SHP77 treated with DMSO at 0.1 percent for 48 hours (cell line): ENCODE results near the gene UBE2D1.

ENCODE experiments used
- DNase-seq: peaks from one replicate; lab custom pipeline; 2025; lab: John Stamatoyannopoulos, UW

The UBE2D1 gene

DNA sequence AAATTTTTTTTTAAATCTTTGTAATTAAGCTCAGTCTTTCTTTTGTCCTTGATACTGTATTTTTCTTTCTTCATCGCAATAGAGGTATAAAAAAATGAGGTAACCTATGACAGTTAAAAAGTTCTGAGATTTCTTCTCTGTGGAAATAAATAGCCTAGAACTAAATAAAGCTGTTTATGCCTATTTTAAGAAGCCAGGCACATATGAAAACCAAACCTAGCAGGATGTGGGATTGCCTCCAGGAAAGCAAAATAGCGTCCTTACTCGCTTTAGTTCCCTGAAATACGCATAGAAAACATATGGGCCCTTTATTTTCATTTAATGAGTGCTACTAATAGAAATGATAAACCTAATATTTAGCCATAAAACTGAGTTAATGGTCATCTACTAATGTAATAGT is 6.6 kb downstream of the UBE2D1 start:
- no peak for DNase-seq

DNA sequence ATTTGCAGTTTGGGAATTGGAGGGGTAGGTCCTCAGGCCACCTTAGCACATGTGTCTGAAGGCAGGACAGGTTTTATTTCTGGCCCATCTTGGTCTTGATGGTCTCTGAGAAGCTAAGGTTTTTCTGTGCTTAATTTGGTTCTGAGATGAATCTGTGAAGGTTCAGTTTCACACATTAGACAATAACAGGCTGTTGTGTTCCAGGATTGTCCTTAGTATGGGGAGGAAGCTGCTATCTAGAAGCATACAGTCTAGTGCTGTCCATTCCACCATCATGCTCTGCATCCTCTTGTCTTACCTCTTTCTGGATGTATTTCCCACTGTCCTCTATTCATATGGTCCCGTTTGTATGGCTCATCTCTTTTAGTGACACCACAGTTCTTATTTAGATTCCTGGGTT is 7.1 kb downstream of the UBE2D1 start:
- no peak for DNase-seq

DNA sequence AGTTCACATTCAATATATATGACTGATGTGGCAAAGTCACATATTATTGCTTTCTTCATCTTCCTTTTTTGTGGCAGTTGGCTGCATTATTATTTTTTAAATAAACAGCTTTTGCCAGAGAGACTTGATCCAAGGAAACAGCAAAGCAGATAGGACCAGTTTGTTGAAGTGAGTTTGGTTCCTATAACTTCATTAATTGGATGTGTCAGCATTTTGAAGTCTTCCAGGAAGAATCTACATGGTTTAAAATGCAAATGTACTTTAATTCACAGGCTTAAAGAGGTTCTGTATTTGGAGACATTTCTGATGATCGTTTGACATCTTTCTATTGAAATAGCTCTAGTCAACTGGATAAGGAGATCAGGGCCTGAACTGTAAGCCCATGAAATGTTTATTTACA is 13.2 kb downstream of the UBE2D1 start:
- DNase-seq, result no peak

DNA sequence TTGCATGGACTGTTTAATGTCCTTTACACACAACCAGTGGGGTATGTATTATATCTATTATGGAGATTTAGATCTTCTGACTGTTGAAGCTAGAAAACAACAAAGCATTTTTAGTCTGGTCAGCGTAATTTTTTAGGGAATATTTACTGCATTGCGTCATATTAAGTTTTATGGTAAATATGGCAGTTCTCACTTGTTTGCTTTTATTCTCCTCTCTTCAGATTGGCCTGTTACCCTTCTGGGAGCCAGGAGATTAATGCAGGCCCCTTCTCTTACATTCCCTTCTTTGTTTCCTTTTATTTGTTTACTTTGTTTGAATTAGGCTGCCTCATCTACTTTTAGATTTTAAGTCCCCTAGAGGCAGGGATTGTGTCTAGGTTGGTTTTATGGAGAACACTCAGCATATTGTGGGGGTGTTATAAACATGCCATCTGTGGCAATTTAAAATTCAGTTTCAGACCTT is 13.8 kb downstream of the UBE2D1 start:
- no peak for DNase-seq

DNA sequence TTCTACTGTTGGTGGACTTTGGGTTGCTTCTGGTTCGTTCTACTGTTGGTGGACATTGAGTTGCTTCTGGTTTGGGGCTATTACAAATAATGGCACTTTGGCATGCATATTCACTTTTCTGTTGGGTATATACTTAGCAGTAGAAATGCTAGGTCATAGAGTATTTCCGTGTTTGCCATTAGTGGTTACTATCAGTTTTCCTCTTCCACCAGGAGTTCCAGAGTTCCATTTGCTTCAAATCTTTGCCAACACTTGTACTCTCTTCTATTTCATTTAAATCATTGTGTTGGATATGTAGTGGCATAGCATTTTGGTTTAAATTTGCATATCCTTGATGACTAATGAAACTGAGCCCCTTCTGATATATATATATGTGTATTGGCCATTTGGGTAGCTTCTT is 15.2 kb downstream of the UBE2D1 start:
- no peak for DNase-seq

DNA sequence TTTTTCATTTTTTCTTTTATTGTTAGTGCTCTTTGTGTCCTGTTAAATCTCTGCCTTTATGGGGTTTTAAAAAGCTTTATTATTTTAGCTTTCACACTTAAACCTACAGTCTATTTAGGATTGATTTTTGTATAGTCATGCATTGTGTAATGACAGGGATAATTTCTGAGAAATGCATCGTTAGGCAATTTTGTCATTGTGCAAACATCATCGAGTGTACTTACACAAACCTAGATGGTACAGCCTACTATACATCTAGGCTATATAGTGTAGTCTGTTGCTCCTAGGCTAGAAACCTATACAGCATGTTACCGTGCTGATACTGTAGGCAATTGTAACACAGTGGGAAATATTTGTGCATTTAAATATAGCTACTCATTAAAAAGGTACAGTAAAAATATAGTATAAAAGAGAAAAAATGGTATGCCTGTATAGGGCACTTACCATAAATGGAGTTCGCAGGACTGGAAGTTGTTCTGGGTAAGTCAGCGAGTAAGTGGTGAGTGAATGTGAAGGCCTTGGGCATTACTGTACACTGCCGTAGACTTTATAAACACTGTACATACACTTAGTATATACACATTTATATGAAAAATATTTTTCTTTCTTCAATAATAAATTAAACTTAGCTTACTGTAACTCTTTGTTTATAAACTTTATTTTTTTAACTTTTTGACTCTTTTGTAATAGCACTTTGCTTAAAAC is 16.0 kb downstream of the UBE2D1 start:
- no peak for DNase-seq

DNA sequence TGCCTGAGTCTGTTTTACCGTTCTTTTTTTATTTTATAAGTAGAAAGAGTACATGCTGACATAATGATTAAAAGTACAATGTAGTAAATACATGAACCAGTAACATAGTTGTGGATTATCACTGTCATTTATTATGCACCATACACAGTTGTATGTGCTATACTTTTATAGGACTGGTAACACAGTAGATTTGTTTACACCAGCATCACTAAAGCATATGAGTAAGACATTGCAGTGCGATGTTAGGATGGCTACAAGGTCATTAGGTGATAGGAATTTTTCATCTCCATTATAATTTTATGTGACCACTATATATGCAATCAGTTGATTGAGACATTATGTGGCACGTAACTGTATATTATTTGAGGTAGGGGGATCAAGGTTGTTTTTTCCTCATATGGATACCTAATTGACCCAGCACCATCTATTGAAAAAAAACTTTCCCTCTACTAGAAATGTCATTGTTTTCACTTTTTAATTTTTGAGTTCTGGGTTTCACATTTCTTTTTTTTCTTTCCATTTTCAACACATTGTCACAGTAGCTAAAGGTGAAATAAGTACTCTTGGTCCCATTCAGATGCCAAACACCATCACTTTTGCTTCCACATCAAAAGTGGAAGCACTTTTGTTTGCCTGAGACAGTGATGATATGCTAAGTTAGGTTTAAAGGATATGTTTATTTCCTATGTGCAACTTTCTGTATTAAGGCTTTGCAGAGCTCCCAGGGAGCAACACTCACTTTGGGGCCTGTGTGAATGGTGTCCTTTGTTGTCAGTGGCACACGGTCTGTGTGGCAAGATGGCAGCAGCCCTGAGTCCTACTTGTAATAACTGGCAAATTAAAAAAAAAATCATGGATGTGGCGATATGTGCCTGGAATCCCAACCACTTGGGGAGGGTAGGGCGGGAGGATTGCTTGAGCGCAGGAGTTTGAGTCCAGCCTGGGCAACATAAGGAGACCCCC is 17.1 kb downstream of the UBE2D1 start:
- no peak for DNase-seq

DNA sequence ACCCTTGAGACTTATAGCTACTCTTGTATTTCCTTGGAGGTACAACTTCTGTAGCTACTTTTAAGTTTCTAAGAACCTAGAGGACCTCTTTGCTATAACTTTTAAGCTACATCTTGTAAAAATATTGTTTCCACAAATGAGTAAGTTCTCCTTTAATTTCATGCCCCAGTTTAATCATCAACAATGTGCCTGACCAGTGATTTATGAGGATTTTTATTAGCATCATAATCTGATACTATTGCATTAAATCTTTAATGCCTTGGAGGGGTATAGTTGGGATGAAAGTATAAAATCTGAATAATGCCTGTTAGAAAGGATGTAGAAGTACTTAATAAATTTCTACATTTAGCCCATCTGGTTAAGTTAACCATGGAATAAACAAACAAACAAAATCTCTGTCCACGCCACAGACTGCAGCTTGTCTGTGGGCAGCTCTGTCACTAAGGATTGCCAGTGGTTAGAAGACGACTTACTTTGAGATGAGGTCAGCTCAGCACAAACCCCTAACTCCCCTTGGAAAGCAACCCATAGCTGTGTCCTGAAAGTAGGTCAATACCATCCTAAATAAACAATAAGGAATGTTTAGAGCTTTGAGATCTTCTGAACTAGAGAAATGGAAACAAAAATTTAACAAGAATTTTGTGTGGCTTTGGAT is 18.3 kb downstream of the UBE2D1 start:
- DNase-seq, result no peak

DNA sequence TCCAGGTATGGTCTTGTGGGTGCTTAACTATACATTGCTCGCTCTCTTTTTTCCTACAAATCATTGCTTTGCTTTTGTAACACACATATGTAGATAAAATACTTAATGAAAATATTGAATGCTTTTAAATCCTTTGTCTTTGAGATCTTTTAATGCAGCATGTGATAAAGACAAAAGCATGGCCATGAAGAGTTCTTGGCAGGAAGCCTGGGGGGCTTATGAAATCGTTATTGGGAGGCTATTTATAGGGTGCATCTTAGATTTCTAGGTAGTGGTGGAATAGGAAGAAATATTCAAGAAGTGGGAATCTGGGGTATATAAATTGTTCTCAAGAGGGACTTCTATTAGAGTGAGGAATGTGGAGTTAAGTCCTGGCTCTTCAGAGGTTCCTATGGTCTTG is 21.9 kb downstream of the UBE2D1 start:
- no peak for DNase-seq

DNA sequence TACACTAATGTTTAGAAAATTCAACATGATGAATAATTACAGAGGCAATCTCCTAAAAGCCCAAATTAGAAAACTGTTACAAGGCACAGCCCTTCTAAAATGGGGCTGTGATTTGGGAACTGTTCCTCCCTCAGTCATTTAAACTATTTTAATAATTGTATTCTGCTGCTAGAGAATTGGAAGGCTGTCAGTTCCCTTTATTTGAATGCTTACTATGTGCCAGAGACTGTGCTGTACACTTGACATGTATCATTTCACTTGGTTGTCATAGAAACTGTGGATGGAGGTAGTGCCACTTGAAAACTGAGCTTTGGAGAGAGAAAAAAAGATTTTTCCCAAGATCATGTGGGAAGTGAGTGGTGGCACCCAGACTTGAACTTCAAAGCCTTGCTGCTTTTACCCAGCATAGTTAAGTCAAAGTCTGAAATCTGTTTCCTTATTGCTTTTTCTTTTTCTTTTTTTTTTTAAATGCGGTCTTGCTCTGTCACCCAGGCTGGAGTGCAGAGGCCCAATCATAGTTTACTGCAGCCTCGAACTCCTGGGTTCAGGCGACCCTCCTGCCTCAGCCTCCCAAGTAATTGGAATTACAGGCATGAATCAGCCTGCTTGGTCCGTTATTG is 23.6 kb downstream of the UBE2D1 start:
- no peak for DNase-seq

DNA sequence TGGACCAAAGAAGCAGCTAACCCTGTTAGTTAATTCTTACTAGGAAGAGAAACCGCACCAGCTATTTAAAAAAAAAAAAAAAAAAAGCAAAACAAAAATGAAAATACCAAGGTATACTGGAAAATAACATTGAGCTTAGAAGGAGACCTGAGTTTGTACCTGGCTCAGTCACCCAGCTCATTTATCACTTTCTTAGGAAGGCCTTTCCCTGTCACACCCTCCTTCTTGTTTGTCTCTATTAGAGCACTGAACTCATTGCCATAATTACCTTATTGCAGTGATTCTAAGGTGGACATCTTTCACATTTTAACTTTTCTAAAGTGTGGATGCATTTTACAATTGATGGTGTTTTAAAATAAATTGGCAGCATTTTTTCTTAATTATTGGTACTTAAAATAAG is 24.1 kb downstream of the UBE2D1 start:
- no peak for DNase-seq

DNA sequence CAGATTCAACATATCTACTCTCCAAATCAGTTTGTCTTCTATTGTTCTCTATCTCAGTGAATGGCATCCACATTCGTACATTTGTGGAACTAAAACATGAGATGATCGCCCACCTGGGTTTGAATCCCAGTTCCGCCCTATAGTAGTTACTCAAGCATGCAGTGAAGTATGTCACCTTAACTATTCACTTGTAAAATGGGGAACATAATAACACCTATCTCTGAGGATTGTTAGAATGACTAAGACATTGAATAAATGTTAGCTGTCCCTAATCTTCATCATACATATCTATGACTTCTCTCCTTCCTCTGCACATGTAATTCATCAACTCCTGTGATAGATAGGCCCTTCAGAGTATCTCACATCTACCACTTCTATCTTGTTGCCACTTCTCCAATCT is 24.7 kb downstream of the UBE2D1 start:
- no peak for DNase-seq

DNA sequence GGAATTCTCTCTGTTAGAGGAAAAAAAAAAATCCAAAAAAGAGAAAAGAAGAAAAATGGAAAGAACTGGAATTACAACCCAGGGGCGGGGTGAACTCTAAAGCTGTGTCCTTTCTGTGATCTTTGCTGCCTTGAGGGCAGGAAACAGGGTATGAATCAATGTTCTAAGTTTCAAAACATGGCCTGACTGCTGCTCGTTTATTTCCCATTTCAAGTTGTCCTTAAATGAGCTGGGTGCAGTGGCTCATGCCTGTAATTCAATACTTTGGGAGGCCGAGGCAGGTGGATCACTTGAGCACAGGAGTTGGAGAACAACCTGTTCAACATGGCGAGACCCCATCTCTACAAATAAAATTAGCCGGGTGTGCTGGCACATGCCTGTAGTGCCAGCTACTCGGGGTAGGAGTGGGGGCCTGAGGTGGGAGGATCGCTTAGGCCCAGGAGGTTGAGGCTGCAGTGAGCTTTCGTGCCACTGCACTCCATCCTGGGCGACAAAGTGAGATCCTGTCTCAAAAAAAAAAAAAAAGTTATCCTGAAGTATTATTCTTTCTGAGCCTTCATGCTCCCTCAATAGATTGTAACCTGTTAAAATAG is 25.7 kb downstream of the UBE2D1 start:
- DNase-seq, result no peak

DNA sequence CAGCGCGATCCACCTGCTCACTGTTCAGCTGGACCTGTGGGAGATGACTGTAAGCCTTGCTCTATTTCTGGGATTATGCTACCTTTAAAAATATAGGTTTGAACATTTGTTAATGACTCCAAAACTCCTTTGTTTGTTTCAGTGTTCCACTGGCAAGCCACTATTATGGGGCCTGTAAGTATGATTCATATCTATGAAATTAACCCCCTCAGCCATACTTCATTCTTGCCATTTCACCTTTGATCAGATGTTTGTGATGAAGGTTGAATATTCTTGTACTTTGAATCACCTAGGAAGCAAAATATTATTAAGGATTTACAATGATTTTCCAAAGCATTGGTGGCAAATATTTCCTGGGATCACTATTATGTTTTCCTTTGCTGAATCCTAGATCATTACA is 26.5 kb downstream of the UBE2D1 start:
- DNase-seq, result no peak

DNA sequence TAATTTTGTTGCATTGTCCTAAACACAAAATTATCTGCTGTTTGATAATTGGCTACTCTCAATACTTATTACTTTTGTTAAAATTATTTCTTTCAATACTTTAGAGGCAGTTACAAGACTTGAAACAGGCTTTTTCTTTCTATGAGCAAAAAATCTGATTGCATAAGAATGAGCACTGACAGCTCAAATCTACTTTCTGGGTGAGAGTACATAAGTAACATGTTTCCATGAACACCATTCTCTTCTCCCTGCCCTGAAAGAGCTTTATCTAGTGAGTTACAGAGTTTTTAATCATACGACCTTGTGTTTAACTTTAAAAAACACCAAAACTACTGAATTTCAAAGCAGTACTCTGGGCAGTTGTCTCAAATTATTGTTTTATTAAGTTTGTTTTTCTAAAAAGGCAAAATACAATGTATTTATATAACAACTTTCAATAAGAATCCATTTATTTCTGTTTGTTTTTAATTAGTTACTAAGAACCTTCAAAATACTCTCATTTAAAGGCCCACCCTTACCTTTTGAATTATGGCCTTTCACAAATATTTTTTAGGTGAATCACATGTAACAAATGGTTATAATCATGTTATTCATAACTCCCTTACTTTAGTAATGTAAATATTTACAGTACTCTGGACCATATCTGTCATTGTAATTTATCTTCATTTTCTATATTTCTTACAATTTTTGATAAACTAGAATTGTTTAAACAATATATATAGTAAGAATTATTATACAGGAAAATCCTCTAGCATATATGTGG is 27.4 kb downstream of the UBE2D1 start:
- no peak for DNase-seq

DNA sequence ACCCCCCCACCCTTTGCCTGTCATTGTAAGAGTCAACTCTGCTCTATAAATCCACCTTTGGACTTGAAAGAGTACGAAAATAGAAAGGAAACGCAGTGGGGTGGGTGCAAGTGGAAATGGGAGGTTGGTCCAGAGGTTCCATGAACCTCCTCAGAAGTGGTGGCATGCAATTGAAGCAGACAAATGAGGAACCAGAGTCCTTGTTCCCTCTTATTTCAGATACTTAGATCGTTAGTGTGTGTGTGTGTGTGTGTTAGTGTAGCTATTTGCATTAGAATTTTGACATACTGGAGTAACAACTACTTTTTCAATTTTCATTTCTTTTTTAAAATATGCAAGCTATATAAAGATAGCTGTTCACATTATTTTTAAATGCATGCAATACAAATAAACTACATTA is 32.3 kb downstream of the UBE2D1 start:
- no peak for DNase-seq

DNA sequence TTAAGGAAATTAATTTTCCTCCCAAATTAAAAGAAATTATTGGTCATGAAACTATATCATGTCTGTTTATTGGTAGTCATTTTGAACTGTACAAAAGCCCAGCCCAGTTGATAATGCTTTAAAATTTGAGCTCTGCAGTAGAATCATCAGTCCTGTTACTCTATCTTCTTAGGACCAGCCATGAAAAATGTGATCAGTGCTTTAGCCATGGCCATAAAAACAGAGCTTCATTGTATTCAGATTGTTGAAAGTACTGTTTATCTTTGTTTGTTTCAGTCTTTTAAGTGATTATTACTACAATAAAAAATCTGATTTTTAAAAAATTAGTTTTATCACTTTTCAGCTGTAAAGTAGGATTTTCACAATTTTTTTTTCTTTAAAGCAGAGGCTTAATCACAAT is 36.7 kb downstream of the UBE2D1 start:
- DNase-seq, result no peak

DNA sequence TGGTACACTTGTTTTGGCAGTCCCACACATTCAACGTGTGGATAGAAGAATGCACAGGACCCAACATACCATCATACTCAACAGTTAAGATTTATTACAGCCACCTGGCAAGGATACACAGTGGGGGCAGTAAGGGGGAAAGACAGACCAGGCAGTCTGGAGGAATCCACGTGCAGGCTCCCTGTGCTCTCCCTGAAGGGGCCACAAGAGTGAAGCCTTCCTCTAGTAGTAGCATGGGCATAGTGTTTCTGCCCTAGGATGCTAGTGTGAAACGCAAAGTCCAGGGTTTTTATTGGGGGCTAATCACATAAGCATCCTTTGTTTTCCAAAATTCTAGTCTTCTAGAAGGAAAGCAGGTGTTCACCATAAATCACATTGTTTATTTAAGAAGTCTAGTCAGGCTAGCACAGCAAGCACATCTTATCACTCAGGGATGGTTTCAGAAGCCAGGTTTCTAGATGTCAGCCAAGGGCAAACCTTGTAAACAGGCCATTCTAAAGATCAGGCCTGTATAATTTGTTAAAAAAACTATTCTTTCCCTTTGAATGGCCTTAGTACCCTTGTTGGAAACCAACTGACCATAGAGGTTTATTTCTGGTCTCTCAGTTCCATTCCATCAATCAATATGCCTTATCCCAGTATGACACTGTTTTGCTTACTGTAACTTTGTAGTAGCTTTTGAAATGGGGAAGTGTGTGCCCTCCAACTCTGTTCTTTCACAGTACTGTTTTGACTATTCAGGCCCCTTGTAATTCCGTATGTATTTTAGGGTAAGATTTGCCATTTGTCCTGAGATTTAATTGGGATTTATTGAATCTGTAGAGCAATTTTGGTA is 38.0 kb downstream of the UBE2D1 start:
- no peak for DNase-seq

DNA sequence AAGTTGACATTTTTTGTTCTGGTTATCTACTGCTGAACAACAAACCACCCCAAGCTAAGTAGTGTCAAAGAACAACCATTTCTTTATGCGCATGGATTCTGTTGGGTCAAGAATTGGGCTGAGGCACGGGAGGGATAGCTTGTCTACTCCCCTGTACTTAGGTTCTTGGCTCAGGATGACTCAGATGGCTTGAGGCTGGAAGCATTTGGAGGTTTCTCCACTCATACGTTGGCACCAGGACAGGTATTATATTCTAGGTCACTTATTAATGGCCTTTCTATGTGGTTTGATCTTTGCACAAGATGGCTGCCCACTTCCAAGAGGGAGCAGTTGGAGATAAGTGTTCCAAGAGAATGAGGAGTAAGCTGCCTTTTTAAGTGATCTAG is 38.6 kb downstream of the UBE2D1 start:
- DNase-seq, result no peak

DNA sequence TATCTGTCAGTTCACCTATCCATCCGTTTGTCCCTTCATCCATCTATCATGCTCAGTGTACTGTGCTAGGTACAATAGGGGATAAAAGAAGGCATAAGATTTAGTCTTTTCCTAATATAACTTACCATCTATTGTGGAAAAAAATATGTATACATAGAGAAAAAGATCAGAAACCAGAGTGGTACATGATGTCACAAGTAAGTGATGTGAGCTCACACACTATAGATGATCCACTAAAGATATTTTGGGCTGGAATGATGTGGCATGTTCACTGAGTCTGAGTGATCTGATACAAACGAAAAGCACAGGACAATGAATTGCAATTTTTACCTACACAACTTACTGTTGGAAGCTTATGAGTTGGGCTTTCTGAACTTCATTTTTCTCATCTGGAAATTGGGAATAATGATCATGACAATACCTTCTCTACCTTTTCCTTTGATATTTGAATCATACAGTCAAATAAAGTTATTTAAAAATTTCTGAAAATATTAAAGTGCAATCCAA is 47.7 kb downstream of the UBE2D1 start:
- DNase-seq, result no peak
